Activated CD8-positive, alpha-beta memory T cell treated with anti-CD3 and anti-CD28 coated beads for 4 hours (primary cell): Measurements from ENCODE around the gene VEGFB.
A peak's percentile ranks its signal among the peaks of the same experiment; 100 is the strongest.

ENCODE experiments used
- DNase-seq, 2 donors: peaks; one replicate each; pipeline ENCODE4 v3.0.0-alpha.2; 2020; ENCODE audit warnings: low read depth in 2 of 2

Gene VEGFB, protein sequence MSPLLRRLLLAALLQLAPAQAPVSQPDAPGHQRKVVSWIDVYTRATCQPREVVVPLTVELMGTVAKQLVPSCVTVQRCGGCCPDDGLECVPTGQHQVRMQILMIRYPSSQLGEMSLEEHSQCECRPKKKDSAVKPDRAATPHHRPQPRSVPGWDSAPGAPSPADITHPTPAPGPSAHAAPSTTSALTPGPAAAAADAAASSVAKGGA

DNA sequence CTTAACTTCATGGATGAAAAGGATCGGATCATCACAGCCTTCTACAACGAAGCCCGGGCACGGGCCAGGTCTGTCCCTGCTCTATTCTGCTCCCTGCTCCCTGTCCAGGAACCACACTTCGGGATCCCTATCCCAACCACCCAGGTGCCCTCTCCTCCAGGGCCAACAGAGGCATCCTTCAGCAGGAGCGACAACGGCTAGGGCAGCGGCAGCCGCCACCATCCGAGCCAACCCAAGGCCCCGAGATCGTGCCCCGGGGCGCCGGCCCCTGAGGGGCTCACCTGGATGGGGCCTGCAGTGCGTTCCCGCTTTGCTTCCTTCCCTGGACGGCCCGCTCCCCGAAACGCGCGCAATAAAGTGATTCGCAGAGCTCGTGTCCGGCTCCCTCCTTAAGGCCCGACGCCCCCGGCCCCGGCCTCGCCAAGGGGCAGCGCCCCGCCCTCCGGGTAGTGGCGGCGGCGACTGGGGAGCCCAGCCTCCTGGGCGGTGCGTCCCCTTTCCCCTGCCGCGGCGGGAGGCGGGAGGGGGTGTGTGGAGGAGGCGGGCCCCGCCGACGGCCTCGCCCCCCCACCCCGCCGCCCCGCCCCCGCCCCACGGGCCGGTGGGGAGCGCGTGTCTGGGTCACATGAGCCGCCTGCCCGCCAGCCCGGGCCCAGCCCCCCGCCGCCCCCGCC is at the start of gene VEGFB:
TSS of gene VEGFB (plus strand) at position 672 of the 674 bp plus-strand sequence. CDS start 250 bp downstream, outside the sequence.
- DNase-seq, result no peak

DNA sequence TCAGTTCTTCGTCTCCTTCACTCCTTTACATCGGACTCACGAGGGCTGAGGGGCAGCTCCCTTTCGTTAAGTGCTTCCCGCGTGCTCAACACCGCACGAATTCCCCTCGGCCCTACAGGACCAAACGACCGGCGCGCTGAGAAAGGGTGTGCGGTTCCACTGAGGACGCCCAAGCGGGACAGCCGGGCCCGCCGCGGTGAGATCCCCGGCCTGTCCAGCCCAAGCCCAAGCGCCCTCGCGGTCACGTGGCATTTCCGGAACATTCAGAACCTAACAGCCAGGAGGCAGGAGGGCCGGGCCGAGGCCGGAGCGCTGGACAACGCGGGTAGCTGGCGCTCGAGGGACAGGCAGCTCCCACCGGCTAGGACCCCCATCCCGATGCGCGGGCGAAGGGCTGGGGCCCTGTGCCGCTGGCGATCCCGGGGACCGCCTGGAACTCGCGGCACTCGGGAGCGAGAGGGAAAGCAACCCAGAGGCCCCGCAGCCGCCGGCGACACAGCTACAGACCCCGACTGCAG is 49.1 kb upstream of the VEGFB start:
- no peak for DNase-seq

DNA sequence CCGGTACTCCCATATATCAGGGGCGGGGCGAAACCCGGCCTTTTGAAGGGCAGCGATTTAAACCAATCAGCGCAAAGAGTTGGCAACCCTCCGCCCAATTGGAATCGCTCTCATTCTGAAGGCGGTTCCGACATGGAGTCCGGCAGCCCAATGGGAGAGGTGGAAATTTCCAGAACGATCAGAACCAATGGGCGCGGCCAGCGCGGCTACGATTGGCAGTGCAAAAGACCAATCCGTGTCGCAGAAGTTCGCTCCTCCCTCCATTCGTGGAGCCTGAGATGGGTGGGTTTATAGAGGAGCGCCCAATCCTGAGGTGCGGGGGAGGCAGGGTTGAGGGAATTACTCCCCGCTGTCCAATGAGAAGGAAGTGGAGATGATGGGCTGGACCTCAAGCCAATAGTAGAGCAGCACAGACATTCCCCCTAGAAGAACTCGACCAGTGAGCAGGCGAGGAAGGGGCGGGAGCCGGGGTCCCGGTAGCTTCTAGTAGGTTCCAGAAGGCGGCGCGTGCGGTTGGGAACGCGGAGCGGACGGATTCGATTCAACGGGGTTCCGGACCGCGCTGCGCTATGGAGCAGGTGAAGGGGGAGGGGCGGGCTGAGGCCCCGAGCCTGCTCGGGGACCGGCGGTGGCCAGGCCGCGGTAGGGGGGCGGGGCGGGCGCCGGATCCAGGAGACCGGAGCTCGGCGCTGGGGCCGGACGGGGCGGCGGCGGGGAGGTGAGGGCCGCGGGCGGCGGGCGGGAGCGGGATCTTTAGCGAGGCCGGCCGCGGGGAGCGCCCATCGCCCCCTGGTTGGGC is 48.5 kb upstream of the VEGFB start, which contains the start of gene STIP1:
TSS of gene STIP1 (plus strand) at position 479 of the 799 bp plus-strand sequence. CDS start at position 570, 91 bp downstream.
- peak; percentile 98 to 99 for DNase-seq

DNA sequence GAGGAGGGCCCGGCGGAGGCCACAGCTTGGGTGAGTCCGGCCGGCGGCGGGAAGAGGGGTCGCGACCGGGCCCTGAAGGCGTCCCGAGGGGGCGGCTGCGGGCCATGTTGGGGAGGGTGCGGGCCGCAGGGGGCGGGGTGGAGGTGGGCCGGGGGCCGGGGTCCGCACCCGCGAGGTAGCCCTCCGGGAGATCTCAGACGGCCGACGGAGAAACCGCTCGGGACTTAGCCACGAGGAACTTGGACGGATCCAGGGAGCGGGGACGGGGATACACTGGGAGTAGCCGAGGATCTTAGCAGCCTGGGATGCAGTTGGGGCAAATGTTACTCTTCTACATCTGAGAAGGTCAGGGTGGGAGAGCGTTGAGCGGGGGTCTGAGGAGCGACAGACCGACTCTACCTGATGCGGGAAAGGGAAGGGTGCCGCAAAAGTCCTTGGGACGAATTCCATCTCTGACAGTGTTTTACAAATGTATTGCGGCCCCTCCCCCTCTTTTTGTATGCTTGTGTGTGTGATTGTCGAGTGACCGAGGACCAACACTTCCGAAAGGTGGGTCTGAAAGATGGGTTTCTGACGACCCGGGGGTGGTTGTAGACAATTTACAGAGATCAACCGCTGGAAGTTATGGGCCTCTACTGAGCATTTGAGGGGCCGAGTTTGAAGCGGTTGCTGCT is 47.8 kb upstream of the VEGFB start:
- no peak for DNase-seq

DNA sequence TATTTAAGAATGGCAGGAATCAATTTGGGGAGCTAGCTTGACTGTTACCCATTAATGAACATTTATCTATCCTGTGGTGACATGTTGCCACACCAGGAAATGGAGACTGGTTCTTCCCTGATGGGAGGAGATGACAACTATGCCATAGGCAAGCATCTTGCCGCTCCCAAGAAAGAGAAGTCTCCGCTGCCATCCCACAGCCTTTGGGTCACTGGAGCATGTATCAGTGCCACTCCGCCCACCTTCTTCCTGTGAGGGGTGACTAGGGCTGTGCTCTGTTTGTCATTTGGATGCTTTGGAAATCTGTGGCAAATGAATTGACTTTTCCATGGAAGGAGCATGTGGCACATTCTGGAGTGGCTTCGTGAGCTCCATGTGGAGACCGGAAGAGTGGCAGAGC is 42.0 kb upstream of the VEGFB start:
- no peak for DNase-seq

DNA sequence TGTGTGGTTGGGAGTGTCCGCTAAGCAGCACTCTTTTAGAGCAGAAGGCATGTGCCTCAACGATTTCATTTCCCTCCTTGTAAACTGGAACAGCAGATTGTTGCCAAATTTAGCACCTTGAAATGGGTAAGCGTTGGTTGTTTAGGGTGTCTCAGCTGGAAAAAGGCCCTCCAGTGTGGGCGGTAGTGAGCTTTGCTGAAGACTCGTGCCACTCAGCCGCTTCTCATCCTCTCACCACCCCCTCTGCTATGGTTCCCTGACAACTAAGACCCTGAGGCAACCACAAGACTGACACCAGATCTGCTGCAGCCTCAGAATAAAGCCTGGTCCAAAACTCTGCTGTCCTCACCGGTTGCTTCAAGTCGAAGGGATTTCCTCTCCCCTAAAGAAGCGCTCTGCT is 37.8 kb upstream of the VEGFB start:
- DNase-seq, result no peak

DNA sequence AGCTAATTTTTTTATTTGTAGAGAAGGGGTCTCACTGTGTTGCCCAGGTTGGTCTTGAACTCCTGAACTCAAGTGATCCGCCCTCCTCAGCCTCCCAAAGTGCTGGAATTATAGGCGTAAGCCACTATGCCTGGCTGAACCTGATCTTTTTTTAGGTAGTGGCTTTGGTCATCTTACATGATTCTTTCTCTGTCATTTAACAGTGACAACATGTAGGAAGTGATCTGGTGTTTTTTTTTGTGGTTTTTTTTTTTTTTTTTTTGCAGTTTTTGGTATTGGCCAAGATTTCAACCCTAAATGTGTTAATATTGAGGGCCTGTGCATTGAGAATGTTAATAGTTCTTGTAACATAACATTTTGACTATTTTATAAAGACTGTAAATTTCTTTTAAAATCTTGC is 35.9 kb upstream of the VEGFB start:
- no peak for DNase-seq

DNA sequence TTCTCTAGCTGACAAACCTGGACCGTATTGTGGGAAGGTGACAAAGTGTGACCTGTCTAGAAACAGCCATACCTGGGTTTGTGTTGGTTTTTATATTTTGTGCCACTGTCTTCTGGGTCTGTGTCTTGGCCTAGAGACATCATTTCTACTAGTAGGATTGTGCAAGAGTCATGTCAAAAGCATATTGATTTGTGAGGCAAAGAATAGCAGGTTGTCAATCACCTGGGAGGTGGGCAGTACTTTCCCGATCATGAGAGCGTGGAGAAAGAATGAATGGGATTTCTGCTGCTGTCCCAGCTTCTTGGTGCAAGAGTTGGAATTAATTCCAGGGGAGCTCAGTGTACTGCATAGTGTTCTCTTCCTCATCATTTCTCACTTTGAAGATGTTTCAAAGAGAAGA is 32.8 kb upstream of the VEGFB start:
- no peak for DNase-seq

DNA sequence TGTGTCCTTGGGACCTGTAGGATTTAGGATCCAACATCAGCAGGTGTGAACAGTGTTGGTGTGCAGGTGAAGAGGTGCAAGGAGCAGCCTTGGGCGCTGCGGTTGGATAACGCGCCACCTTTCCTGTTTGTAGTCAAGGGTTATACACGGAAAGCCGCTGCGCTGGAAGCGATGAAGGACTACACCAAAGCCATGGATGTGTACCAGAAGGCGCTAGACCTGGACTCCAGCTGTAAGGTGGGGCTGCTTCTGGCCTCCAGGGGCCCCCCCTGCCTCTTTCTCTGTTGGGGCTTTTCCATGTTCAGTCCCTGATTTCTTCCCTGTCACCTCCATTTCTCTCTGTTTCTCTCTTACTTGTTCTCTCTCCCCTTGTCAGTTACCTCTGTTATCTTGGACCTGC is 31.4 kb upstream of the VEGFB start:
- no peak for DNase-seq

DNA sequence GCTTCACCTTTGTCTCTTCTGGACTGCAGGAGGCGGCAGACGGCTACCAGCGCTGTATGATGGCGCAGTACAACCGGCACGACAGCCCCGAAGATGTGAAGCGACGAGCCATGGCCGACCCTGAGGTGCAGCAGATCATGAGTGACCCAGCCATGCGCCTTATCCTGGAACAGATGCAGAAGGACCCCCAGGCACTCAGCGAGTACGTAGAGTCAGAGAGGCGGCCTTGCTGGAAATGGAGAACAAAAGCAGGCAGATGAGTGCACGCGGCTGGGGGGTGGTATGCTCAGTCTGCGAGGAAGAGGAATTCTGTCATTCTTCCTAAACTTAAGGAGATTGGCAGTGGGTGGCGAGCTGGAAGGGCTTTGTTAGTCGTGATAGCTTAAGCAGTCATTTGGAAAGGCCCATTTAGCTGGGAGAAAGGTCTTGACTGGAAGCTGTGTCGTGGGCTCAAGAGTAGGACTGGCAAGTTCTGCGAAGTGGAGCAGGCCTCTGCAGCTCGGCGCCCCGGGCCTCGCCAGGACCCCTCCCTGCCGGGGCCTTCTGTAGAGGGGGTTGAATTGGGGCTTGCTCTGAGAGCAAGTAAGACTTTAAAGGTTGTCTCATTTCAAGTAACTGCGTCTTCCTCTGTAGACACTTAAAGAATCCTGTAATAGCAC is 30.8 kb upstream of the VEGFB start:
- DNase-seq, result no peak

DNA sequence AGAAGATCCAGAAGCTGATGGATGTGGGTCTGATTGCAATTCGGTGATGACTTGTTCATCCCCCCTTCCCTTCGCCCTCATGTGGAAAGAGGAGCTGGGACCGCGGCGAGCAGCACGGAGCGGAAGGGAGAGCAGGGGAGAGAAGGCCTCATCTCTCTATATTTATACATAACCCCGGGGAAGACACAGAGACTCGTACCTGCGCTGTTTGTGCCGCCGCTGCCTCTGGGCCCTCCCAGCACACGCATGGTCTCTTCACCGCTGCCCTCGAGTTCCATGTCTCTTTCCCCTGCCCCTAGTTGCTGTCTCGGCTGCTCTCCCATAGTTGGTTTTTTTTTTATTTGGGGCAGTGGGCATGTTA is 30.3 kb upstream of the VEGFB start:
- no peak for DNase-seq

DNA sequence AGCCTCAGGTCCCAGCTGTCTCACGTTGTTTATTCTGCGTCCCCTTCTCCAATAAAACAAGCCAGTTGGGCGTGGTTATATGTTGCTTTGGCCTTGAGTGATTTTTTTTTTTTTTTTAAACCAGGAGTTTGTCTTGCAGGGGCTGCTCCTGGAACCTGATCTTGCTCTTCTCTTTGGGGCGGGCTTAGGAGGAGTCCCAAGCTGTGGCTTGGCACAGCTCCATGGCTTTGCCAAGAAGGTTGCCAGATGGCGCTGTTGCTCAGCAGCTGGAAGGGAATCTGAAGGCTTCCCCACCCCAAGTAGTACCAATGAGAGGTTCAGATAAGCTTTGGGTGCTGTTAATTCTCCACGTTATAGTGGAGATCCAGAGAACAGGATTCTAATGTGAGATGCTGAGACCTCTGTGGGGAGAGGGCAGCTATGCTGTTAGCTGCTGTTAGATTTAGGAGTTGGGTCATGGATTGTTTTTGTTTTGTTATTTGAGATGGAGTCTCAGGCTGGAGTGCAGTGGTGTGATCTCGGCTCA is 29.9 kb upstream of the VEGFB start:
- DNase-seq, result peak; percentile 58 to 70

DNA sequence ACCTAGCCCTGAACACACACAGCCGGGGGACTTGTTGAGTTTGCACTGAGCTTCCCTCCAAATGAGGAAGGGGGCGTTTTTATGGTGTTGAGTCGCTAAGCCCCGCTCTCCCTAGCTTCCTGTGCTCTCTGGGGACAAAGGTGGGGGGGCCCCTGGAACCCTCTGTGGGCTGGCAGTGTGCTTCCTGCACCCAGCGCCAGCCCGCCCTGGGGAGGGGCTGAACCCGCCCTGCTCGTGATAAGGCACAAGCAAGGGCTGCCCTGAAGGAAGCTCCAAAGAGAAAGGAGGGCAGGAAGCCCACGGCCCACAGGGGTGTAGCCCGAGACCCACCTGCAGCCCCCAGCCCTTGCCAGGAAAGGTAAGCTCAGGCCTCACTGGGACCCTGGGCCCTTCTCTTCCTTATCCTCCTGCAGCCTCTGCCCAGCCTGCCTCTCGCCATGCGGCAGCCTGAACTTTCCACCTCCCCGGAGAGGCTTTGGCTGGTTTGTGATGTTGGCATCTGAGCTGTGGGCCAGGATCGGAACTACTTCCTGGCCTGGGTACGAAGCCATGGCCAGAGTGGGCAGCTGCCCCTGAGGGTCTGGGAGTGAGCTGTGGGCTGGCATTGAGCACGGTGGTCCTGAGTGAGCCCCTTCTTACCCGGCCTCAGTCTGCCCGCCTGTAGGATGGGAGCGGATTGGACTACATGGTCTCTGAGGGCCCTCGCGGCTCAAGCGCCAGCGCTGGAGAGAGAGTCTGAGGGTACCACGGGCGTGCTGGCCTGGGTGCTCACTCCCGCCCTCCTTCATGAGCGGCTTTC is 27.7 kb upstream of the VEGFB start, which contains the start of gene FERMT3:
TSS of gene FERMT3 (plus strand) at position 265 of the 799 bp plus-strand sequence. CDS start 644 bp downstream, outside the sequence.
- peak in 1 of 2 donors; percentile 56 for DNase-seq

DNA sequence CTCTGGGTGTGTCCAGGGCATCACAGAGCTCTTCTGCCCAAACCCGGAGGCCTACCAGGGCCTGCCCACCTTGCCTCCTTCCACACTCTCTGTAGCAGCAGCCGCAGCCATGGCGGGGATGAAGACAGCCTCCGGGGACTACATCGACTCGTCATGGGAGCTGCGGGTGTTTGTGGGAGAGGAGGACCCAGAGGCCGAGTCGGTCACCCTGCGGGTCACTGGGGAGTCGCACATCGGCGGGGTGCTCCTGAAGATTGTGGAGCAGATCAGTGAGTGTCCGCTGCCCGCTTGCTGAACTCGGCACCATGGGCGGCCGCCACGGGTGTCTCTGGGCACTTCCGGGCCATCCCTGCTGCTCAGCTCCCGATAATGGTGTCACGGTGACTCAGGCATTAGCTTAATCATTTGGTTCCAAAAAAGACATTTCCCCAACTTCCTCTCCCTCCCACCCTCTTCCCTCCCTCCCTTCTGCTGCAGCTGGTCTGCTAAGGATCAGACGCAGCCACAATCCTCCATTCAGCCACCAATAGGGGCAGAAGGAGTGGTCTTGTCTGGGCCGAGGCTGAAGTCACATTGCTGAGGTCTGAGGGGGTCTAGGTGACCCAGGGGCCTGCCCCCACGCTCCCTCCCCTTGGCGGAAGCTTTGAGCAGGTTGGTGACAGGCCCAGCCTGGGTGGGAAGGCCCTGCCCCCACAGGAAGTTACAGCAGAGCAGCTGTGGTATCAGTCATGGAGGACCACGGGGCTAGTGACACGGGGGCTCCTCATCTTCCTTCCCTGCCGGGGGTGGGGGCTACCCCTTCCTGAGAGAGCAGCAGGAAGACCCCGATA is 26.9 kb upstream of the VEGFB start:
- DNase-seq, result peak; percentile 69 to 77

DNA sequence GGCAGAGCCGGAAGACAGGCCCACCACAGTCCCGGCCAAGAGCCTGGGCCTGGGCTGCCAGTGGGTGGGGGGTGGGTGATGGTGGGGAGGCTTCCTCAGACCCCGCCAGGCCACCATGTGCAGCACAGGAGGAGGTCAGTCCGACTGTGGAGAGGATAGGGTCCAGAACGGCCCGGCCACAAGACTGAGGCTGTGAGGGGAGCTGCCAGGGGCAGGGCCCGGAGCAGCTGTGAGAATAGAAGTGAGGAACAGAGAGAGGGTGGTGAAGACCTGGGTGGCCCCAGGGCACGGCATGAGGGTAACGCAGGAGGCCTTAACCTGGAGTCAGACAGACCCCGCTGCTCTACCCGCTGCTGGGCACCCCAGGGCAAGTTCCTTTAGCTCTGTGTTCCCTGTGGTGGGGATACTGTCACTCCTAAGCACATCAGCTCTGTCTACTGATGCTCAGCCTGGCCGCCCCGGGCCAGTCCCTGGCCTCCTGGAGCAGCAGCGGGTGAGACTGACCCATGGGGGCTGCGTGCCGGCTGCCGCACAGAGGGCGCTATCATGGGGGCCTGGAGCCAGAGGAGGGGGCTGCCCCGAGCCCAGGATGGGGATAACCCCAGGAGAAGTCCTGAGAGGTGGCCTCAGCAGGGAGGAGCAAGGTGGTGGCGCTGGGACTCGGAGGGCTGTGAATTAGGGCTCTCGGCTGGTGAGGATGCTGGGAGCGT is 26.1 kb upstream of the VEGFB start:
- no peak for DNase-seq

DNA sequence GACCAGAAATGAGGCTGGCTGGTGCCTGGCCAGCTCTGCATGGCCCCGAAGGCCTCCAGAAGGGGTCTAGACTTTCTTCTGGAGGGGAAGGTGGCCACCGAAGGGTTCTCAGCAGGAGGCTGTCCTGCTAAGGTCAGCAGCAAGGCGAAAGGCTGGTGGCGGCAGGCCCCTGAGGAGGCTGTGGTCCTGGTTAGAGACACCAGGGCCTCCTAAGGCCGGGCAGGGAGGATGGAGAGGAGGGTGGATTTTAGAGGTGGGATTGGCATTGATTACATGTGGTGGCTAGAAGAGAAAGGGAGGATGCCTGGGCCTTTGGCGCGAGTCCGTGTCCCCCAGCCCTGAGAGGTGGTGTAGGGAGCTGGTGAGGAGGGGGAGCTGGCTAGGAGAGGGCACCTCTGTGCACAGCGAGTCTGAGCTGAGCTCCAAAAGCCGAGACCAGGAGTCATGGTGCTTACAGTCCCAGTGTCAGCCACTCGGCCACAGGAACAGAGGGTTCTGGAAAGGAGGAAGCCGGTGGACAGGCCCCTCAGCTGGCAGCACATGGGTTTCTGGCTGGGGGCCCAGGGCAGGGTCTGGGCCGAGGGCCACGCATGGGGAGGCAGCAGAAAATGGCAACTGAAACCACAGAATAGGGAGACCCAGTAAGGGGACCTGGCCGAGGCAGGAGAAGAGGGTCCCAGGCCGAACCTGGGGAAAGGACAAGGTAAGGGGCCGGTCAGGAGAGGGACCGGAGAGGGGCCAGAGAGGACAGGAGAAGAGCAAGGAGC is 25.4 kb upstream of the VEGFB start:
- no peak for DNase-seq

DNA sequence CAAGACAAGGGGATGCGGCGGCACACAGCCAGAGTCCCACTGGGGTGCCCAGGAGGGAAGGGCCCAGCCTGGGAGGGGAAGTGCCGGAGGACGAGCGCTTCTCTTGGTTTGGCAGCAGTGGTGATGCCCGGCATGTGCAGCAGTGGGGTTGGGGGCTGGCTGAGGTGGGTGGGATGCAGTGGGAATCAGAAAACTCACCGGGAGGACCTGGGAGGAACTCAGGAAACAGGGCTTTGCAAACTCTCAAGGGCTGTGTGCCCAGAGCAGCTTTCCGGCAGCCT is 24.9 kb upstream of the VEGFB start:
- DNase-seq, result no peak
